C4-2B (cell line): ENCODE results near the gene NEDD4L.

Experiments used
- ZFX ChIP-seq: fragments of 450-650 bp; IDR thresholded peaks from 2 replicates; pipeline ENCODE4 v1.6.1; 2017
- TF ChIP-seq, protein P1 (sequence below): fragments of 450-650 bp; conservative IDR thresholded peaks from 2 replicates; pipeline ENCODE4 v1.5.1; 2017; ENCODE audit warnings: mild to moderate bottlenecking

DNA sequence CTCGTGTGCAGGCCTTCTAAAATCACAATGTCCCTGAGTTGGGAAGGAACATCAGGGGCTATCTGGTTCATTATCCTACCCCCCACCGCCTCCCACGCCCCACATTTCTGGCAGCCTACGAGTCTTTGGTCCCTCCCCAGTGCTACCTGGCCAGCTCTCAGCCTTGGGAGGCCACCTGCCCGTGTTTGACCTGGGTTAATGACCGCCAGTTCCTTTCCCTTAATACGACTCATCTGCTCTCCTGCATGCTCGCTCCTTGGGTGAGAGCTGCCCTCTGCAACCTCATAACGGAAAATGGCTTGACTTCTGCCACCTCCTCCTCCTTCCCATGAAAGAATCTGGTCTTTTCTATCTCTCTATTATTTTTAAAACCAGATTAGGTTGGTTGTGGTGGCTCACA is 112.5 kb downstream of the NEDD4L start:
- TF ChIP-seq, protein P1, sequence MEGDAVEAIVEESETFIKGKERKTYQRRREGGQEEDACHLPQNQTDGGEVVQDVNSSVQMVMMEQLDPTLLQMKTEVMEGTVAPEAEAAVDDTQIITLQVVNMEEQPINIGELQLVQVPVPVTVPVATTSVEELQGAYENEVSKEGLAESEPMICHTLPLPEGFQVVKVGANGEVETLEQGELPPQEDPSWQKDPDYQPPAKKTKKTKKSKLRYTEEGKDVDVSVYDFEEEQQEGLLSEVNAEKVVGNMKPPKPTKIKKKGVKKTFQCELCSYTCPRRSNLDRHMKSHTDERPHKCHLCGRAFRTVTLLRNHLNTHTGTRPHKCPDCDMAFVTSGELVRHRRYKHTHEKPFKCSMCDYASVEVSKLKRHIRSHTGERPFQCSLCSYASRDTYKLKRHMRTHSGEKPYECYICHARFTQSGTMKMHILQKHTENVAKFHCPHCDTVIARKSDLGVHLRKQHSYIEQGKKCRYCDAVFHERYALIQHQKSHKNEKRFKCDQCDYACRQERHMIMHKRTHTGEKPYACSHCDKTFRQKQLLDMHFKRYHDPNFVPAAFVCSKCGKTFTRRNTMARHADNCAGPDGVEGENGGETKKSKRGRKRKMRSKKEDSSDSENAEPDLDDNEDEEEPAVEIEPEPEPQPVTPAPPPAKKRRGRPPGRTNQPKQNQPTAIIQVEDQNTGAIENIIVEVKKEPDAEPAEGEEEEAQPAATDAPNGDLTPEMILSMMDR, result no peak
- no peak for TF ChIP-seq ZFX
